Measurements from ENCODE around the gene TBX1.

The TBX1 gene

DNA sequence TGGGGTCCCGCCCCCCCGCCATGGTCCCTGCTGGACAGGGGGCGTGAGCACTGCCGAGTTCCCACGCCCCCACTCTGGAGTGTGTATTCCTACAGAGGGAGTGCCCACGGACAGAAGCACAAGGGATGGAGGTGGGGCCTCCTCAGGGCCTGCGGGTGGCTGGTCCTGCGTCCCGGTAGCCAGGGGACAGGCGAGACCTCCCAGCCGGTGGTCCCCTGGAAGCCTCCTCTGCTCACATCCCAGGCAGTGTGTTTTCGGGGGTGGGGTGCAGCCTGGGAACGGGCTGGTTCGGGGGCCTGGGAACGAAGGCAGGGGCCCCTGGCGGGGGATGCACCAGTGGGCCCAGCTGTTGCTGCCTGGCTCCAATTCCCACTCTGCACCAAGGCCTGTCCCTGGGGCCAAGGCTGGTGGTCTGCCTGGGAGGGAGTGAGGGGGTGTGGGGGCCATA, 21.1 kb upstream of the TBX1 start:
- DNase-seq = no peak

DNA sequence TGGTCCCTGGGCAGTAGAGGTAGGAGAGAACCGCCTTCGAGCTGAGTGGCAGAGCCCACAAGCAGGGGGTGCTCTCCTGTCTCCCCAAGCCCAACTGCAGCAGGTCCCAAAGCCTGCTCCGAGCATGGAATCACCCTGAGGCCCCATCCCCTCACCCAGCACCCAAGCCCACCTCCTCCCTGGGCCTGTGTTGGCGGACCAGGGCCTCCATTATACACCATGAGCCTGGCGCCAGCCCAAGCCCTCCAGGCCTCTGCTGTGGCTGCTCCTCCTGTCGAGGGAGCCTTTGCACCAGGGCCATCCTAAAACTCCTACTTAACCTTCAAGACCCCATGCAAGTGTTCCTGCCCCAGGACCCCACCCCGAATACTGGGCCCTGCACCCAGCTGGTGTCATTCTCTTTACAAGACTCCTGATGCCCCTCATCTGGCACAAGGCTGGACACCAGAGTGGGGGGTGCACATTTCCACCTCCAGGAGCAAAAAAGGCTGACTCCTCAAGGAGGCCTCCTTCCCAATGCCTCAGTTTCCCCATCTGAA, 20.6 kb upstream of the TBX1 start:
- DNase-seq = no peak

DNA sequence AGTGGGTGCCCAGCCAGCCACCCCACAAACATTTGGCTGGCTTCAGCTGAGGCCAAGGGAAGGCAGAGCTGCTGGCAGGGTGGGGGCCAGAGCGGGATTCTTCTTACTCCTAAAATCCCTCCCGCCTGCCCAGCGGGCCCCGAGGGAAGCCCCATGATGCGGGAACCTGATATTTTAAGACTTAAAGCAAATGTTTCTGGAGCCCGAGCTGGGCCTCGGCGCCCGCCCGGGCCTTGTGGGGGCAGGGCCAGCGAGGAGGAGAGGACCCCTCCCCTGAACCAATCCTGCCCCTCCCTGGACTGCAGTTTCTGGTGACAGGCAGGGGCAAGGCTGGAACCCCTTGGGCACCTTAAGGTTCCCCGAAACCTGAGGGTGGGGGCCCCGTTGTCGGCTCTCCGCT, 20.0 kb upstream of the TBX1 start:
- no peak for DNase-seq

DNA sequence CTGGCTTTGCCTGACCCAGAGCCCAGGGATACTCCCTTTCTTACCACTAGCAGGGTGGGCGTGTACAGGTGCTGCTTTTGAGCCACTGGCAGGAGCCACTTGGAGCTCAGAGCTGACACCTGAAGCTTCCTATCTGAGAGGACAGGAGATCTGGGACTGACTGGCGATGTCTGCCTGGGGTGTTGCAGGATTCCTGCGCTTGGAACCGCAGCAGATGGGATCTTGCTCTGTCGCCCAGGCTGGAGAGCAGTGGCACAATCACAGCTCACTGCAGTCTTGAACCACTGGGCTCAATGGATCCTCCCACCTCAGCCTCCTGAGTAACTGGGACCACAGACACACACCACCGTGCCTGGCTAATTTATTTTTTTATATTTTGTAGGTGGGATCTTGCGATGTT, 19.5 kb upstream of the TBX1 start:
- DNase-seq = no peak

DNA sequence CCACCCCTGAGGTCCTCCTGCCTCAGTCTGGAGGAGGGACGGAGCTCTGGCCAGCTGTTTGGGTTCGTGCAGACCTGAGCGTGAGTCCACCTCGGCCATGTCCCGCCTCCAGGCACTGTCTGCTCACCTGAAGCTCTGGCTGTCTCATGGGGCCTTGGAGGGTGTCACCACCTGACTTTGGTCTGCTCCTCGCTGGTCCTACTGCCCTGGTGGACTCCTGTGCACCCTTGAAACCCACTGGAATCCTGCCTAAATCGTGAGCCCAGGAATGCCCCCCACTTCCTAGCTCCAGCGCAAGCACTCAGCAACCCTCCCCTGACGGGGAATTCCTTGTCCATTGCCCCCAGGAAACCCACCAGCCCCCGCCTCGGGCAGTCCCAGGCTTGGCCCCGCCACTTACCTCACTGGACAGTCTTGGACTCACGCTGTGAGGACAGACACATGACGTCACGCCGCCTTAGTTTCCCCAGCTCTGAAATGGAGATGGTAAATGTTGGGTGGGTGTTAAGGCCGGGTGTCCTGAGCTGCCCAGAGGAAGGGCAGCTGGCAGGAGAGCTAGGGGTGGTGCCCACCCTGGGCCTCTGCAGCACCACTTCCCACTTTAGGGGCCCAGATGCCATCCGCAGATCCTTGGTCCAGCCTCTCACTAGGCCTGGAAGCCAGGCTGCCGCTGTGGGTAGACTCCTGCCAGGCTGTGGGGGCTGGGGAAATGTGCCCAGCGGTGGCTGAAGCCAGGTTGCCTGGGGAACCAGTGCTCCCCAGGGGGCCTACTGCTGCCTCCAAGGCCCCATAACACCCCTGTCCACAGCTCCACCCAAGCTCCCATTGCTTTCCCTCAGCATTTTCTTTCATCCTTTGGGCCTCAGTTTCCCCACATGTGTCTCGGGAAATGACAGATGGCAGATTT, 18.2 kb upstream of the TBX1 start:
- DNase-seq = no peak

DNA sequence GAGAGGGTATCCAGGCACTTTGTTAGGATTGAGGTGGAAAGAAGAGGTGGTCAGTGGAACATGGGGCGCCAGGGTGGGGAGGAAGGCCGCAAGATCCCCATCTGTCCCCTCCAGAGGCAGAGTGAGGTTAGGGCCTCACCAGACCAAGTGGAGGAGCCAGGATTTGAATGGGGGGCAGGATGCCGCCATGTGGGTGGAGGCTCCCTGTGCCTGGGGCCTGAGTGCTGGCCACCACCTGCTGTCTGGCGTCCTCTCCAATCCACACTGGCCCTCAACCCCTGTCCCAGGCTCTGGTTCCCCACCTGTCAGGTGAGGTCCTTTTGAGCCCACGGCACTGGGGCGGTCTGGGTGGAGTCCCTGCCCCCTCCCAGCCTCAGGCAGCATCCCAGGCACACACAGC, 17.5 kb upstream of the TBX1 start:
- no peak for DNase-seq

DNA sequence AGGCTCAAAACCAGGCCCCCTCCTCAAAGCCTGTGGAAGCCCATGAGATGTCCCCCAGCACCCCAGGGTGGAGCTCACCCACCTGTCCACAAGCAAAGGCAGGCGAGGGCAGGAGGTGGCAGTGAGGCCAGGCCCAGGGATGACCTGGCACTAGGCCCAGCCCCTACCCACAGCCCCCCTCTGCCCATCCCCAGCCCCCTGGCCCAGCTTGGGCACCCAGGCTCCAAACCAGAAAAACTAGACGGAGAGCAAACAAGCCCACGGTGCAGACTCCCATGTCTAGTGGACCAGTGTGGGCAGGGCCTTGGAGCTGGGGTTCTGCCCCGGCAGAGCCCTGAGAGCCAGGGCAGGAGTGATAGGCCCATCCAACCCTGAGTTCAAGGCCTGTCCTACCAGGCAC, 16.9 kb upstream of the TBX1 start:
- DNase-seq = no peak

DNA sequence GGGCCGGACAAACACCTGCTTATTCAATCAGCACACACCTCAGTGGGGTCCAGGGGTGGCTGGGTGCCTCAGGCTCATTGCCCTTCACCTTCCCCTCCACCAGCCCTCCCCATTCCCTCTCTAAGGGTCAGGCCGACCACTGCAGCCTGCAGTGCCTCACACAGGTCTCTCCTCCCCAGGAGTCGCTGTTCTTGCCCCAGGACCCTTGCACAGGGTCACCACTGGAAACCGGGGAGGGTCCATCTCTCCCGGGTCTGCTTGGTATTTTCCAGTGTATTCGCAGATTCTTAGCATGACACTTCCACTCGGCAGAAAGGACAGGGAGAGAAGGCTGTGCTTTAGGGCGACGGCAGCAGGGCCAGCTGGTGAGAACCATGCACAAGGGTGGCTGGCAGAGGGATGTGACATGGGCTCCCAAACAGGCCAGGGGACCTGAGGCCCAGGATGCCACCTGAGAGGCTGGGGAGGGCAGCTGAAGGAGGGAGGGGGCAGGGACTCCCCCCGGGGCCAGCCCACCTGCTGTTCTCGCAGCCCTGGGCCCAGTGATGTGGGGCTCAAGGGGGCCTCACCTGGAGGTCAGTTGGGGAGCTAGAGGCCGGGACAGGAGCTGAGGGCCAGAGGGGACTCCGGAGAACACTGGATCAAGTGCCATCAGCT, 16.1 kb upstream of the TBX1 start:
- DNase-seq = no peak

DNA sequence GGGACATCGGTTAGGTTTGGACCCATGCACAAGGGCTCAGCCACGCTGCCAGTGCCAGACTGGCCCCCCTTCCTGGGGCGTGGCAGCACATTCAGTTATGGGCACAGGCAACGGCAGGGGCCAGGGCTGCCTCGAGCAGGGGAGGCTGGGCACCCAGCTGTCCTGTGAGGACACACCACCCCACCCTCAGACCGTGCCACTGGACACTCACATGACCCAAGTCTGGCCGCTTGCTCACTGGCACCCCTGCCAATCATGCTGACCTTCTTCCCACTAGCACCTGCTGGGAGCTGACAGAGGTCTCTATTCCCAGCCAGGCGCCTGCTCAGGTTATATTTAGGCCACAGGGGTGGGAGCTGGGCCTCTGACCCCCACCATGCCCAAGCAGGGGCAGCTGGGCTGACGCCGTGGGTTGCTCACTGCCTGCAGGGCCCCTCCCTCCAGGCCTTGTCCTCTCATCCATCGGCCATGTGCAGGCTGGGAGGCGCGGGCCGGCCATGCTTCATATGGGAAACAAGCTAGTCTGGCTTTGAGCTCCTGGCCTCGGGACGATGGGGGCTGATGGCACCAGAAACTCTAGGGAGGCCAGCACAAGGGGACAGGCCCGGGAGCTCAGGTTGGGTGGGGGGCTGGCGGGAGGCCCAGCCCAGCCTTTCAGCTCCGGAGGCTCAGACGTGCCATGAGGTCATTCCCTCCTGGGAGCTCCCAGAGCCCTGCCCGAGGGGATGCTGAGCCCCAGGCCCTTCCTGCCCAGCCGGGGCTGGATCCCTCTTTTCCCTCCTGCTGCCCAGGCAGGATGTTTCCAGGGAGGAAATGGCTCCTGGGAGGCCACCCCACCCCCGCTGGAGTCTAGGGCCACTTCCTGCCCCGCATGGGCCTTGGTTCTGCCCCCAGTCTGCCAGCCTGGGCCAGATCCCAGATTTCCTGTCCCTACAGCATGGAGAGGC, 15.2 kb upstream of the TBX1 start:
- DNase-seq = no peak

DNA sequence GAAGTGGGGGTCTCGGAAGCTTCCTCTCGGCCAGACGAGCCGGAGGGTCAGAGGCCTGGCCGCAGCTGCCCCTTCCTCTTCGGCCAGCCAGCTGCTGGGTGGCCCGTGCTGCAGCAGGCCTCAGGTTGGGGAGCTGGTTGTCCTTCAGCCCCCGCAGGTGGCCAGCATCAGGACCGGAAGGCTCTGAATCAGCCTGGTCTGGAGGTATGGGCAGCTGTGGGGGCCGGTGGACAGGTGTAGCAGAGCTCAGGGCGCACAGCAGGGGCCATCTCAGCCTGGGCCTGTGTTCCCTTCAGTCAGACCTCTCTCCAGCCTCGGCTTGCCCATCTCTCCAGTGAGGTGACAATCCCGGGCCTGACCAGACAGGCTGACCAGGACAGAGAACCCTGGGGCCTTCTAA, 13.9 kb upstream of the TBX1 start:
- DNase-seq = no peak

DNA sequence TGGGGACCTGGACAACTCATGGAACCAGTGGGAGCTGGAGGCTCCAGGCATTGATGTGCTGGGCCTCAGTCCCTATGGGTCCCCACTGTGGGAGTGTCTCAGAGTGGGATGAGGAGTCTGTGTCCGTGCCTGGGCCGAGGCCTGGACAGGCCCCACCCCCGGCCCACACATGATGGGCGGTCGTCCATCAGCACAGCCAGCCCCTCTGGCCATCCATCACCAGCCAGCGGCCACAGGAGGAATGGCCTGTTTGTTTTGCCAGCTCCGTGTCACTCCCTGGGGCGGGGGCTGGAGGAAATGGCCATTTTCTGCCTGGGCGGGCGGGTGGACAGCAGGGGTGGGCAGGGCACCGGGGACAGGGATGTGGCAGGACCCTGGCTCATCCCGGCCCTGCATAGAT, 13.0 kb upstream of the TBX1 start:
- DNase-seq = no peak

DNA sequence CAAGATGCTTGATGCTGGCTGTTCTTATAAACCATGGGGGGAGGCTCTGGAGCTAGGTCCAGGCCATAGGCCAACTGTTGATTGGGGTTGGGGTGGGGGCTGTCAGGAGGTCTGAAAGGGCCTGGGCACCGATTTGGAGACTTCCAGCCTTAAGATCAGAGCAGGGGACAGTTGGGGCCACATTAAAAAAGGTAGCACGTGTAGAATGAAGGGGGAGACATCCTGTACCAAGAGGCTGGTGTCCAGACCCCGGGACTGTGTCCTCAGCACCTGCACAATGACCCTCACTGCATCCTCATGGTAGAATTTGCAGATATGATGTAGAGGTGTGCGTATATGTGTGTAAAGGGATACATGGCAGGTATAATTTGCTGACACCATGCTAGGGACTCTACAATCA, 12.4 kb upstream of the TBX1 start:
- DNase-seq = no peak

DNA sequence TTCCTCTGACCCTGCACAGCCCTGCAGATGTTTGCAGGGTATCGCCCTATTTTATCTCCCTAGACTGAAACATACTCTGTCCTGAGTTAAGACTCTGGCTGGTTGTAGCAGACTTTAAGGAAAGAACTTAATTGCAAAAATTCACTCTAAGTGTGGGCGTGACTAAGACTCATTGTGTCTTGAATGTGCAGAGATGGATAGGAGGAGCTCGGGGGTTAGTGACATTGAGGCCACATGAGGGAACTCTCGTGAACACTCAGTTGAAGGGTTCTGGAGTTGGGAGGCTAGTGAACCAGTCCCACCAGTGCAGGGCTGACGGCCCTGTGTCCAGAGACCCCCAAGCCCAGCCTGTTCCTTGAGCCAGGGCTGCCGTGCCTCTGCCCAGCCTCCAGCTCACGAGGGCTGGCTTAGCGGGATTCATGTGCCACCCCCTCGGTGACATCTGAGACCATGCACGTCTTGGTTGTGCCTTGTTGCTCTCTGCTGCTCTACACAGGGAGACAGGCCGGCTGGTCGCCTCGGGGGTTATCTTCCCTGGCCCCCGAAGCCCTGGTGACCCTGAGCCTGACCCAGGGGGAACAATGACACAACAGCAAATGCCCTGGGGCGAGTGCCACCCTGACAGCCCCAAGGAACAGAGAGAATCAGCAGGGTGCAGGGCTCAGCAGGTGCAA, 11.4 kb upstream of the TBX1 start:
- no peak for DNase-seq

DNA sequence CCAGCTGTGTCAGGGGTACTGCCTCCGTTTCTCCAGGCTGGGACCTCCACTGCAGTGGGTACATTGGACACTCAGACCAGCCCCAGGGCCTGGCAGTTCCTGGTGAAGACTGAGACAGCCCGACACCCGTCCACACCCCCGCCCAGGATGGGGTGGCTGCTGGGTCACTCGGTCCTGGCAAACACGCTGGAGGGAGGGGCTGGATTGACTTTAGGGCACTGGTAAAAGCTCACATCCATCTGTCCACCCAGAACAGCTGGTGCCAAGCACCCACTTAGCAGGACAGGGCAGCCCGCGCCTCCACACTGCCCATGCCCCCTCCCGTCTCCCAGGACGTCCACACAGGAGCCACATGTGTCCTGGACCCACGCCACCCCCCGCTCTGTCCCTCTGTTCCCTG, 10.7 kb upstream of the TBX1 start:
- DNase-seq = no peak

DNA sequence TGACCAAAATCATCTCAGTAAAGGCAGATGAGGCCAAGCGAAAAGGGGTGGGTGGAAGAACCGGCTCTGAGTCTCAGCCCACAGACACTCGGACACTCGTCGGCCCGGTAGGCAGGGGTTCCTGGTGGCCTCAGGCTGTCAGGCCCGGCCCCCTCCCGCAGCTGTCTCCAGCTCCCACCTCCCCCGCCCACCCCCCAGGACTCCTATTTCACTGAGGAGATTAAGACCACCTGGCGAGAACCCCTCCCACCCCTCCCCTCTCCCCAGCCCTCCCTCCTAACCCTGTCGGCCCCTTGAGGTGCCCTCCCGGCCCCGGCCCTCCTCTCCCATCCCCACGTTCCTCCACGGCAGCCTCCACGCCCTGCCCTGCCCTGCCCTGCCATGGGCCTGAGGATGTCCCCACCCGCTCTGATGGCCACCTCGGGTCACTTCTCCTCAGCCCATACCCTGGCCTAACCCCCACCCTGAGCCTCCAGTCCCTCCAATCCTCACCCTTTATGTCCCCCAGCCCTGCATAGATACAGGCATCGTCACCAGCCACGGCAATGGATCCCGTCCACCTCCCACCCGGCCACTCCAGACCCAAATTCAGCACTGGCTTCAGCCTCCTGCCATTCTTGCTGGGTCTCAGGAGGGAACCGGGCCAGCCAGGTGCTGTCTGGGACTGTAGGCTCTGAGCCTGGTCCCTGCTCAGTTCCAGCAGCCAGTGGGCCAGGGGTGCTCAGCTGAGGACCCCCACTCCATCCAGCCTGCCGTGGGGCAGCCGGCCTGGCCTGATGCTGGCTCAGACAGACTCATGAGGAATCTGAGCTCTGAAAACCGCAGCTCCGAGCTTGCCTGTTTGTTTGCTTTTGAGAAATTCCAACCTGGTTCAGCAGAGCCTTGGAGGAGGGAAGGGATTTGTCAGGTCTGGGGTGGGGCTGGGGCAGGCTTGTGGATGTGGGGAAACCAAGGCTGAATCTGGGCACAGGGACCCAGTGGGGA, 9.8 kb upstream of the TBX1 start:
- DNase-seq = no peak

DNA sequence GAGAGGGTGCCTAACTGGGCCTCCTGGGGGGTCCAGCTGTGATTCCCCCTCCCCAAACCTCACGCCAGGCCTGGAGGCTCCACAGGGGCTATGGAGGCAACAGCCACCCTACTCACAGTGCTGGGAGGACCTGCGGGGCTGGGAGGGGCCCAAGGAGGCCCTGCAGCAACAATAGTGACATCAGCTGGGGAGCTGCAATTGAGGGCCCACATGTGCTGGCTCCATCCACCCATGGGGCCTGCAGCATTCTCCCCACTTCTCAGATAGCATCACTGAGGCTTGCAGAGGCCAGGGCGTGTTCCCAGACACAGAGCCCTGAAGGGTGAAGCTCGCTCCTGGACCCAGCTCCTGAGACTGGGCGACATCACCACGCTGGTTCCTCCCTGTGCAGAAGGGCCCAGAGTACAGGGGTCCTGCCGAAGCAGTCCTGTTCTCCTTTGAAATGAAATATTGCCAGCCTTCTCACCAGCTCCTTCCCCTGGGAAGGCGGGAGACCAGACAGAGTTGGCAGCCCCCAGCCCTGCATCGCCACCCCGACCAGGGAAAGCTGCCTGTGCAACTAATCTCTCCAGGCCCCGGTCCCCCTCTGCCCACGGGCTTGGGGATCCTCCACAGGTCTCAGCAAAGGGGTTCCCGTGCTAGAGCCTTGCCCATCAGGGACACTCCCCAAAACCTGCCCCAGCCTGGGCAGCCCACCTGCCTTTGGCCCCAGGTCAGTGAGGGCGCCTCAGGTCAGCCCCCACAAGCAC, 8.9 kb upstream of the TBX1 start:
- DNase-seq = no peak

DNA sequence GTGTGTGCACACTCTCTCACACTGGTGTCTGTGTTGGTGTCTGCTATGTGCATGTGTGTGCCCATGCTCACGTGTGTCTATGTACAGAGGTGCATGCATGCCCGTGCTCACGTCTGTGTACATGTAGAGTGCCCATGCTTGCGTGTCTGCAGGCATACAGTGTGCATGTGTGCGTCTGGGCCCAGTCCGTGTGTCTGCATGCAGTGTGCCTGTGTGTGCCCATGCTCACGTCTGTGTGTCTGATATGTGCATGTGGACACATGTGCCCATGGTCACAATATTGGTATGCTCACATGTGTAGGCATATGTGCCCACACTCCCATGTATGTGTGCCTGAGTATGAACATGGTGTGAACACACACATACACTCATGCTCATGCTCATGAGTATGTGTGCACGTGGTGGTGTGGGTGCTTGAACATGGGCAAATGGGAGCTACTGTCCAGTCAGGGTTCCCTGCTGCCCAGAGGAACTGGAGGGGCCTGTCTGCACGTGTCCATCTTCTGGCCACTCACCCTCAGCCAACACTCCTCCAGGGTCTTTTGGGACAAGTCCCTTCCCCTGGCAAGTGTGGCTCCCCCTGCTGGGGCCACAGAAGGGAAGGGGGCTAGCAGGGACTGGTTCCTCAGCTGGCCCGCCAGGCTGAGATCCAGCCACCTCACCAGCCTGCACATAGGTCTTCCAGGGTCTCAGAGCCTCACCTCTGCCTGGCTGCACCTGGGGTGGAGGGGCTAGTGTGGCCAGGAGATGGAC, 7.3 kb upstream of the TBX1 start:
- DNase-seq = no peak

DNA sequence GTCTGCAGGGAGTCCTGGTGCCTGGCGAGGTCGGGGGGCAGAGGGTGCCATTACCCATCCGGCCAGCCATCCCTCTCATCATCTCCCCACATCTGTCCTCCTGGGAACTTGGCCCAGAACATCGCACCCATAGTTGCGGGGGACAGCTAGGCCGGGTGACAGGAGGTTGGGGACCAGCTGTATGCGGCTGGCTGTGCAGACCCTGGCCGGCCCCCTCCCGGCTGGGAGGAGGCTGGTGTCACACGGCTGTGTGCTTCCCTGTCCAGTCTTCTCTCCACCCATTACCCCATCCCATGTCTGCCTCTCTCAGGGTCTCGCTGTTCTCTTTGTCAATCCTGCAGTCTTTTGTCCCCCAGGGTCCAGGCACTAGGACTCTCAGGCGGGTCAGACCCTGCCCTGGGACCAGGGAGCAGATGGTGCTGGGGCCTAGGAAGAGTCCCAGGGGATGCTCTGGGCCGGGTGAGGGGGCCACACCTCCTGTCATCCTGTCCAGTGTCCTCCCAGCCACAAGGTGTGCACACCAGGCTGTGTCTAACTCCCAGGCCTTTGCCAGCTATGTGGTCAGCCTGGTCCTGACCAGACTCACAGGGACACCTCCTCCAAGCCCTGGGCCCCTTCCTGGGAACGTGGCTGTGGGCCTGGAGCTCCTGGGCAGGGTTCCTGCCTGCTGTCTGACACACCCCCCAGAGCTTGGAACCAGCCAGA, 6.4 kb upstream of the TBX1 start:
- no peak for DNase-seq

DNA sequence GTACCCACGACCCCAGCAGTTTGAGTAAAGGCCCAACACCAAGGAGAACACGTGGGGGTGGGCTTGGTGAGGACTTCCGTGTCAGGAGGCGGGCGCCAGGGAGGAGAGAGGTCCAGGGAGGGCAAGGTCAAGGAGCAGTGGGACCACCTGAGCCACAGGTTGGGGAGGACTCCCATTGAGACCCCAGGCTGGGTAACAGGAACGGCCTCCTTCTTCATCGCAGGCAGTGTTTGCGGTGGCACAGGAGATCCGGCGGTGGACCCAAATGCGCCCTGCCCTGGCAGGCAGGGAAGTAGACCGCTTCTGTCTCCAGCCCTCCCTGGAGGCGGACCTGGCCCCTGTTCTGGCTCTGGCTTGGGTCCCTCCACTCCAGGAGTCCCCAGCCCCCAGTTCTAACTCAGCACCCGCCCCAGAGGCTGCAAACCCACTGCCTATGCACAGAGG, 5.9 kb upstream of the TBX1 start:
- DNase-seq = no peak

All from RPMI8226 (cell line).